ENCODE data around the gene FSTL4.

- TF ChIP-seq CTCF (optimal IDR thresholded peaks at IDR 0.05 in 1 of 3, IDR thresholded peaks at IDR 0.05 in 1 of 3, conservative IDR thresholded peaks at IDR 0.05 in 1 of 3; ENCODE audit: extremely low read depth in 1 of 3, insufficient read depth in 2 of 3, low read length in 3 of 3) (no peak), EZH2 (IDR thresholded peaks at IDR 0.05; ENCODE audit: low read length) (no peak)
Measured at GRCh38 chr5:133425222-133425621, 187.1 kb downstream of the FSTL4 start.

Measured in keratinocyte (primary cell).